GM11168 (cell line): ENCODE results near the gene CHST11.

ENCODE experiments used
- in situ Hi-C: fragments of 300-500 bp; cut with MboI; formaldehyde crosslinking; loops from one replicate; pipeline ENCODE4 v1.12.0; 2022; ENCODE audit warnings: low sequenced_read_pairs; ENCODE audit not compliant: unreplicated experiment

CHST11 gene

GRCh38 chr12:104456417-104456949 is at the start of gene CHST11:
TSS of gene CHST11 (plus strand) at chr12:104456948.
- in situ Hi-C loops: no loop called here

- in situ Hi-C loops: no loop called here
Observed at GRCh38 chr12:104407438-104407837, 49.3 kb upstream of the CHST11 start.

GRCh38 chr12:104407922-104408321 is 48.8 kb upstream of the CHST11 start:
- in situ Hi-C loops: no loop called here

- in situ Hi-C loops: no loop called here
Observed at GRCh38 chr12:104410326-104410725, 46.4 kb upstream of the CHST11 start.

GRCh38 chr12:104410786-104411185 is 46.0 kb upstream of the CHST11 start:
- in situ Hi-C loops: no loop called here

GRCh38 chr12:104411826-104412641 is 44.7 kb upstream of the CHST11 start:
- in situ Hi-C loops: no loop called here

- in situ Hi-C loops: no loop called here
Observed at GRCh38 chr12:104412681-104413080, 44.1 kb upstream of the CHST11 start.

- in situ Hi-C loops: no loop called here
Observed at GRCh38 chr12:104413330-104413729, 43.4 kb upstream of the CHST11 start.

GRCh38 chr12:104414581-104415341 is 42.0 kb upstream of the CHST11 start:
- in situ Hi-C loops: no loop called here

GRCh38 chr12:104415342-104415980 is 41.3 kb upstream of the CHST11 start:
- in situ Hi-C loops: no loop called here

GRCh38 chr12:104416136-104416535 is 40.6 kb upstream of the CHST11 start:
- in situ Hi-C loops: no loop called here

GRCh38 chr12:104416585-104416984 is 40.2 kb upstream of the CHST11 start:
- in situ Hi-C loops: no loop called here

GRCh38 chr12:104419717-104420116 is 37.0 kb upstream of the CHST11 start:
- in situ Hi-C loops: no loop called here

- in situ Hi-C loops: no loop called here
Observed at GRCh38 chr12:104420868-104421267, 35.9 kb upstream of the CHST11 start.

- in situ Hi-C loops: no loop called here
Observed at GRCh38 chr12:104421343-104421742, 35.4 kb upstream of the CHST11 start.

- in situ Hi-C loops: no loop called here
Observed at GRCh38 chr12:104422441-104422840, 34.3 kb upstream of the CHST11 start.

- in situ Hi-C loops: no loop called here
Observed at GRCh38 chr12:104423273-104423672, 33.5 kb upstream of the CHST11 start.

GRCh38 chr12:104423809-104424208 is 32.9 kb upstream of the CHST11 start:
- in situ Hi-C loops: no loop called here

- in situ Hi-C loops: no loop called here
Observed at GRCh38 chr12:104424955-104425354, 31.8 kb upstream of the CHST11 start.

- in situ Hi-C loops: no loop called here
Observed at GRCh38 chr12:104425614-104426013, 31.1 kb upstream of the CHST11 start.
